OCI-LY3 (cell line): ENCODE measurements around the gene FARP1.

Experiments
- H2AFZ ChIP-seq: fragments of 200-600, 300-600 bp; shearing (Covaris generic); 2 replicates; pipeline ENCODE4 v1.6.0; 2014; ENCODE audit warnings: antibody characterized with exemption, low read depth, low read length
- H3K27ac ChIP-seq: fragments of 200-600, 300-600 bp; sonication (generic); 2 replicates; pipeline ENCODE4 v1.5.1; 2014; ENCODE audit warnings: mild to moderate bottlenecking, low read length, moderate library complexity, mixed read lengths
- H3K27me3 ChIP-seq: fragments of 200-600, 300-600 bp; sonication (generic); 2 replicates; pipeline ENCODE4 v1.6.1; 2014; ENCODE audit warnings: low read depth, low read length, mixed read lengths
- H3K36me3 ChIP-seq: fragments of 200-600, 300-600 bp; sonication (generic); replicated peaks from 2 replicates; pipeline ENCODE3; 2014; ENCODE audit warnings: low read depth, low read length, mixed read lengths
- H3K4me1 ChIP-seq: fragments of 300-600, 200-600 bp; sonication (generic); 2 replicates; pipeline ENCODE4 v1.6.1; 2014; ENCODE audit warnings: low read length, mixed read lengths
- H3K4me2 ChIP-seq: fragments of 200-600, 300-600 bp; sonication (generic); 2 replicates; pipeline ENCODE4 v1.6.1; 2014; ENCODE audit warnings: low read length, mixed read lengths
- H3K4me3 ChIP-seq: fragments of 300-600, 200-600 bp; sonication (generic); 2 replicates; pipeline ENCODE4 v1.5.1; 2014; ENCODE audit warnings: antibody characterized with exemption, mild to moderate bottlenecking, low read length, moderate library complexity
- H3K79me2 ChIP-seq: fragments of 300-600, 200-600 bp; shearing (Covaris generic); 2 replicates; pipeline ENCODE4 v1.6.1; 2014; ENCODE audit warnings: mild to moderate bottlenecking, low read length, mixed read lengths
- H3K9ac ChIP-seq: fragments of 300-600, 200-600 bp; shearing (Covaris generic); 2 replicates; pipeline ENCODE4 v1.6.0; 2014; ENCODE audit warnings: mild to moderate bottlenecking, low read length, moderate library complexity
- H3K9me3 ChIP-seq: fragments of 200-600, 300-600 bp; shearing (Covaris generic); 2 replicates; pipeline ENCODE4 v1.6.1; 2014; ENCODE audit warnings: low read length, mixed read lengths; ENCODE audit not compliant: insufficient read depth
- H4K20me1 ChIP-seq: fragments of 200-600, 300-600 bp; sonication (generic); 2 replicates; pipeline ENCODE4 v1.6.1; 2016; ENCODE audit warnings: low read length, mixed read lengths; ENCODE audit not compliant: insufficient read depth
- EZH2phosphoT487 ChIP-seq: fragments of 200-600 bp; shearing (Covaris generic); IDR thresholded peaks from 2 replicates; pipeline ENCODE4 v1.6.1; 2018; ENCODE audit warnings: antibody characterized with exemption, mixed run types, low read depth
- TF ChIP-seq, protein P1 (sequence below): fragments of 200-600, 300-600 bp; sonication (generic); IDR thresholded peaks from 2 replicates; pipeline ENCODE4 v1.5.1; 2014; ENCODE audit warnings: antibody characterized with exemption, low read length, low read depth

FARP1 gene

DNA sequence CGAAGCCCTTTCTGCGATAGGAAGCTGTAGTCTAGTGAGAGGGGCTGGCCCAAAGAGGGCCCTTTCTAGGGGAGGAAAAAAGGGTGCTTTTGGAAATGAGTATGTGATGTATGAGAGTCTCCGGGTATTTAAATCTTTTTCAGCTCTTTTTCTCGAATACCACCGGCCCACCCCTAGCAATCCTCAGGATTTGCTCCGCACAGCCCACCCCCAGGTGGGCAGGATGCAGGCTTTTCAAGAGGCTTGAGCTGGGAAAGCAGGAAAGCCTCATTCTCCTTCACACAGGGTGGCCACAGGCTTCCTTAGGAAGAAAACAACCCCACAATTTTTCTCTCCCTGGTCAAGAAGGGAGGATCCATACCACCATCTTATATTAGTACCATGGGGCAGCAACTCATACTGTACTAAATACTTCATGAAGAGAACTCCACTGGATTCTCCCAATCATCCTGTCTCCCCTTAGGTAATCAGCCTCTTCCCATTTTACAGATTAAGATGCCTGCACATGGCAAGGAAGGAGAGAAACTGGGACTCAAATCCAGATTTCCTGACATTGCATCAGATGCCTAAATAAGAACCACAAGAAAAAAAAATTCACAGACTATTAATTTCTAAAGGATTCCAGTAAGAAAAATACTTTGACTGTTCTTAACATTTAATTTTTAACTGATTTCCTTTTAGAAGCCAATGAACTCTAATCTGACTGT, 349.6 kb downstream of the FARP1 start:
- Histone ChIP-seq H4K20me1 (peaks cover 87% of the 10 kb centered on the region), H3K27ac (no peak overlapping the region), H3K27me3 (no peaks in the 10 kb centered on the region), H3K4me1 (peaks cover 28% of the 10 kb centered on the region), H3K9me3 (no peaks in the 10 kb centered on the region), H3K9ac (no peak overlapping the region), H3K36me3 (no peaks in the 10 kb centered on the region), H3K79me2 (peaks cover 79% of the 10 kb centered on the region), H2AFZ (no peak overlapping the region), H3K4me2 (no peak overlapping the region), H3K4me3 (no peak overlapping the region)
- TF ChIP-seq, protein P1, sequence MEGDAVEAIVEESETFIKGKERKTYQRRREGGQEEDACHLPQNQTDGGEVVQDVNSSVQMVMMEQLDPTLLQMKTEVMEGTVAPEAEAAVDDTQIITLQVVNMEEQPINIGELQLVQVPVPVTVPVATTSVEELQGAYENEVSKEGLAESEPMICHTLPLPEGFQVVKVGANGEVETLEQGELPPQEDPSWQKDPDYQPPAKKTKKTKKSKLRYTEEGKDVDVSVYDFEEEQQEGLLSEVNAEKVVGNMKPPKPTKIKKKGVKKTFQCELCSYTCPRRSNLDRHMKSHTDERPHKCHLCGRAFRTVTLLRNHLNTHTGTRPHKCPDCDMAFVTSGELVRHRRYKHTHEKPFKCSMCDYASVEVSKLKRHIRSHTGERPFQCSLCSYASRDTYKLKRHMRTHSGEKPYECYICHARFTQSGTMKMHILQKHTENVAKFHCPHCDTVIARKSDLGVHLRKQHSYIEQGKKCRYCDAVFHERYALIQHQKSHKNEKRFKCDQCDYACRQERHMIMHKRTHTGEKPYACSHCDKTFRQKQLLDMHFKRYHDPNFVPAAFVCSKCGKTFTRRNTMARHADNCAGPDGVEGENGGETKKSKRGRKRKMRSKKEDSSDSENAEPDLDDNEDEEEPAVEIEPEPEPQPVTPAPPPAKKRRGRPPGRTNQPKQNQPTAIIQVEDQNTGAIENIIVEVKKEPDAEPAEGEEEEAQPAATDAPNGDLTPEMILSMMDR, result no peak
- no peak for TF ChIP-seq EZH2phosphoT487

DNA sequence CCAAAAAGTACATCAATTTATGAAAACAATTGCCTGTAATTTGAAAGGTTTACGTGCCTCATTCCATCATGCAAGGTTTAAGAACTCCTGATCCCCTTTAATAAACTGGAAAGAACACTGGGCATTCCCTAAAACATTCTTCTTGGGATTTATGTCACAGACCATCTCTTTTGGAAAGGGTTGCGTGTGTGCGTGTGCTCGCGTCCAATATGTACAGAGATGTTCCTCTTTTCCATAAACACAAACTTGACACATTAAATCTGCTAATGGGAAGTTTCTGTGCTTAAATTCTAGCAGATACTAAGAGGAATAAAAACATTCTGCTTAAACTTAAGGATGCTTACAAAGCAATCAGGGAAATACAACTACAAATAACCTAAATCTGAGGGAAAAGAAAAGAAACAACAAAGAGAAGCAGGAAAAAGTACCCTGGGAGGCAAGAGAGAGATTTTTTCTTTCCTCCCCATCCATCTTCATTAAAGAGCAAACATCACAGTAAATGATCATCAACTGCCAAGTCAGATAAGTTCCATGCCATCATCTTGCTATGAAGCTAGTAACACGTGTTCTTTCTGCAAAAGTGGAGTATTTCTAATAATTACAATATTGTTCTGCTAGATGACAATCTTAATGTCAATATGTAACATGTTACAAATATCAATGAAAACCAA, 350.3 kb downstream of the FARP1 start:
- H3K36me3 ChIP-seq, result no peaks in the 10 kb centered on the region
- H3K9me3 ChIP-seq, result no peaks in the 10 kb centered on the region
- H3K9ac ChIP-seq, result no peak overlapping the region
- H3K4me2 ChIP-seq, result no peak overlapping the region
- no peak overlapping the region for H3K27ac ChIP-seq
- peaks cover 79% of the 10 kb centered on the region for H3K79me2 ChIP-seq
- H4K20me1 ChIP-seq, result peaks cover 87% of the 10 kb centered on the region
- no peak for TF ChIP-seq EZH2phosphoT487
- TF ChIP-seq, protein P1, result no peak
- H3K4me1 ChIP-seq, result peaks cover 21% of the 10 kb centered on the region
- H3K4me3 ChIP-seq, result no peak overlapping the region
- H3K27me3 ChIP-seq, result no peaks in the 10 kb centered on the region
- no peak overlapping the region for H2AFZ ChIP-seq

DNA sequence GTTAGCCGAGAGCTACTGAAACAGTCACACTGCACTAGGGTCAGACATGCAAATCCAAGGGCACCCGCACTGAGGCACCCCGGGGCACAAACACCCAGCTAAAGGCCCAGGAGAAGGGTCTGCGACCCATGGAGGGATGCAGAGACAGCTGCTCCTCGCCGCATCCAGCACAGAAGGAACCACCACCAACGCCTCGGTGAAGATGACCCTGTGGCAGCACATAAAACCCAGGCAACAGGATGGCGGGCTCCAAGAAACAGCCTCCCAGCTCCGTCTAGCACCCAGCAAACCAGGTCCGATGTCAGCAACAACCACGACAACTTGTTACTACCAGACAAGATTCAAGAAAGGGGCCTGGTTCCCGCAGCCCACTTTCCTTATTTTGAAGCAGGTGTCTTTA, 351.9 kb downstream of the FARP1 start:
- Histone ChIP-seq H4K20me1 (peaks cover 87% of the 10 kb centered on the region), H3K27me3 (no peaks in the 10 kb centered on the region), H3K9ac (no peak overlapping the region), H3K9me3 (no peaks in the 10 kb centered on the region), H2AFZ (no peak overlapping the region), H3K79me2 (peaks cover 71% of the 10 kb centered on the region), H3K4me3 (no peak overlapping the region), H3K4me2 (no peak overlapping the region), H3K4me1 (peaks cover 6% of the 10 kb centered on the region), H3K27ac (no peak overlapping the region), H3K36me3 (peaks cover 5% of the 10 kb centered on the region)
- TF ChIP-seq, protein P1, result no peak
- TF ChIP-seq EZH2phosphoT487, result no peak

DNA sequence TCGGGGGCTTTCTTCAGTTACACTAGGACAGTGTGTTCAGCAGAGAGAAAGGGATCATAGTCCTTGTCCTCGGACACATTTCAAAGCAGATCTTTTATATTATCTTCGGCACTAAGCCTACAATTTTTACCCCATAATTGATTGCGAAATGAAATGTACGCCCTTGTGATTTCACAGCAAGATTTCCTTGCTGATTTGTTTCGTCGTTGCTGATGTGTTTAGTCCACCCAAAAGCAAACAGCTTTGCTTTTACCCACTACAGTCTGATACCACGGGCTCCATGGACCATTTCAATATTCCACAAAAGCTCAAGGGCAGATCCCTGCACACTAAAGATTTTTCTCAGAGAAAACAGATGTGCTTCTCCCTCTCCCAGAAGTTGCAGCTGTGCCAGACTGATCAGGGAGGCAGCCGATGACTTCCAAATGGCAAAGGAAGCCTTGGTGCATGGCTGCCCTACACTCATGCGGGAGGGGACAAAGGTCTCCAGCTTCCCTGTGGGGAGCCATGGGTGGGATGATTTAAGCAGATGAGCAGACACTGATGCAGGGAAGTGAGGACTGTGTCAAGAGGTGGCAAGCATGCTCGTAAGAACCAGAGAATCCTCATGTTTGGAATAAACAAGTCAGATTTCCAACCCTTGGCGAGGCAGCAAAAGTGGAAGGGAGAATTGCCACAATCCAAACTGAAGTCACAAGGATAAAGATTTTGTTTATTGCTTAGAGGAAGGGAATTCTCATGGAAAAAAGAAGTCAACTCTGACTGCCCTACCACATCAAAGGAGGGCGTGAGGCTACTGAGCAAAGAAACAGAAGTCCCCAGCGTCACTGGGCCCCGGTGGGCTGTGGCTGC, 353.0 kb downstream of the FARP1 start:
- no peak overlapping the region for H3K4me3 ChIP-seq
- no peak overlapping the region for H3K9ac ChIP-seq
- H3K27me3 ChIP-seq, result no peaks in the 10 kb centered on the region
- peaks cover 87% of the 10 kb centered on the region for H4K20me1 ChIP-seq
- no peak overlapping the region for H2AFZ ChIP-seq
- no peak overlapping the region for H3K4me2 ChIP-seq
- H3K9me3 ChIP-seq, result no peaks in the 10 kb centered on the region
- TF ChIP-seq, protein P1, result no peak
- TF ChIP-seq EZH2phosphoT487, result no peak
- H3K36me3 ChIP-seq, result peaks cover 8% of the 10 kb centered on the region
- H3K79me2 ChIP-seq, result peaks cover 70% of the 10 kb centered on the region
- H3K27ac ChIP-seq, result no peak overlapping the region
- H3K4me1 ChIP-seq, result peaks cover 7% of the 10 kb centered on the region
